Measurements from ENCODE around the gene ADGRG1.

DNA sequence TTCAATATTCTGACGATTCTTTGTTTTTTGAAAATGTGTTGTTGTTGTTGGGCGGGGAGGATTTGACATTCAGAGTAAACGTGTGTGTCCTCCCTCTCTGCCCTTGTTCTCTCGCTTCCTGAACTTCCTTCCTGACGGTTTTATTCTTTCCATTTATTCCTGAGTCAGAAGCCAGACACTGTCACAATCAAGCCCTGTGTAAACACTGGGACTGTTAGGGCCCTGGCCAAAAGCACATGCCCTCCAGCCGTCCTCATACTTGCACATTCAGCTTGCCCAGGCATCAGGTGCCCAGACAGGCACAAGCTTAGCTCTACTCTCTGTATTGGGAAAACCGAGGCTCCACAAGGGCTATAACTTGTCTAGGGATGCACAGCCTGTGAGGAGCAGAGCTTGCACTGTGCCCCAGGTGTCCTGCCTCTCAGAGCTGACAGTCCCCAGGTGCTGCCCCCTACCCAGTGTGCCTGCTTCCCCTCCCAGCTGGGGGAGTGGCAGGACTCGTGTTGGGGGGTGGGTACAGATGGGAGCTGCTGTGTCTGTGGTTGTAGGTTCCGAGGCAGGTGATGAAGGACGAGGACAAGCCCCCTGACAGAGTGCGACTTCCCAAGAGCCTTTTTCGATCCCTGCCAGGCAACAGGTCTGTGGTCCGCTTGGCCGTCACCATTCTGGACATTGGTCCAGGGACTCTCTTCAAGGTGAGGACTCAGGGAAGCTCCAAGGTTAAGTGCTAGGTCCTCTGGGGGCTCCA, 49.4 kb downstream of the ADGRG1 start:
- TF ChIP-seq, protein P1, sequence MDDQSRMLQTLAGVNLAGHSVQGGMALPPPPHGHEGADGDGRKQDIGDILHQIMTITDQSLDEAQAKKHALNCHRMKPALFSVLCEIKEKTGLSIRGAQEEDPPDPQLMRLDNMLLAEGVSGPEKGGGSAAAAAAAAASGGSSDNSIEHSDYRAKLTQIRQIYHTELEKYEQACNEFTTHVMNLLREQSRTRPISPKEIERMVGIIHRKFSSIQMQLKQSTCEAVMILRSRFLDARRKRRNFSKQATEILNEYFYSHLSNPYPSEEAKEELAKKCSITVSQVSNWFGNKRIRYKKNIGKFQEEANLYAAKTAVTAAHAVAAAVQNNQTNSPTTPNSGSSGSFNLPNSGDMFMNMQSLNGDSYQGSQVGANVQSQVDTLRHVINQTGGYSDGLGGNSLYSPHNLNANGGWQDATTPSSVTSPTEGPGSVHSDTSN (IDR thresholded peaks at IDR 0.05), result no peak
- TF ChIP-seq RCOR1 (IDR thresholded peaks at IDR 0.05; ENCODE audit: low read length) (no peak), CHD2 (IDR thresholded peaks at IDR 0.05; ENCODE audit: low read length, partially characterized antibody) (no peak), EZH2phosphoT487 (IDR thresholded peaks at IDR 0.05; ENCODE audit: borderline replicate concordance, low read depth) (no peak)
- TF ChIP-seq, protein P2, sequence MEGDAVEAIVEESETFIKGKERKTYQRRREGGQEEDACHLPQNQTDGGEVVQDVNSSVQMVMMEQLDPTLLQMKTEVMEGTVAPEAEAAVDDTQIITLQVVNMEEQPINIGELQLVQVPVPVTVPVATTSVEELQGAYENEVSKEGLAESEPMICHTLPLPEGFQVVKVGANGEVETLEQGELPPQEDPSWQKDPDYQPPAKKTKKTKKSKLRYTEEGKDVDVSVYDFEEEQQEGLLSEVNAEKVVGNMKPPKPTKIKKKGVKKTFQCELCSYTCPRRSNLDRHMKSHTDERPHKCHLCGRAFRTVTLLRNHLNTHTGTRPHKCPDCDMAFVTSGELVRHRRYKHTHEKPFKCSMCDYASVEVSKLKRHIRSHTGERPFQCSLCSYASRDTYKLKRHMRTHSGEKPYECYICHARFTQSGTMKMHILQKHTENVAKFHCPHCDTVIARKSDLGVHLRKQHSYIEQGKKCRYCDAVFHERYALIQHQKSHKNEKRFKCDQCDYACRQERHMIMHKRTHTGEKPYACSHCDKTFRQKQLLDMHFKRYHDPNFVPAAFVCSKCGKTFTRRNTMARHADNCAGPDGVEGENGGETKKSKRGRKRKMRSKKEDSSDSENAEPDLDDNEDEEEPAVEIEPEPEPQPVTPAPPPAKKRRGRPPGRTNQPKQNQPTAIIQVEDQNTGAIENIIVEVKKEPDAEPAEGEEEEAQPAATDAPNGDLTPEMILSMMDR (IDR thresholded peaks at IDR 0.05), result no peak
